Activated naive CD8-positive, alpha-beta T cell (primary cell): ENCODE results near the gene BMP4.

Source experiments
- H3K27ac Mint-ChIP-seq: one replicate; pipeline ENCODE4 v1.8.0; 2021; ENCODE audit warnings: mixed read lengths
- H3K27me3 Mint-ChIP-seq: one replicate; pipeline ENCODE4 v1.8.0; 2021; ENCODE audit warnings: mixed read lengths
- H3K36me3 Mint-ChIP-seq: one replicate; pipeline ENCODE4 v1.8.0; 2021; ENCODE audit warnings: mixed read lengths
- H3K4me1 Mint-ChIP-seq: one replicate; pipeline ENCODE4 v1.8.0; 2021; ENCODE audit warnings: low read depth, mixed read lengths
- H3K4me3 Mint-ChIP-seq: one replicate; pipeline ENCODE4 v1.8.0; 2021; ENCODE audit warnings: mild to moderate bottlenecking, mixed read lengths
- H3K9me3 Mint-ChIP-seq: one replicate; pipeline ENCODE4 v1.8.0; 2021; ENCODE audit warnings: low read depth, mixed read lengths

Gene BMP4

GRCh38 chr14:53953828-53954550, 2.6 kb downstream of the BMP4 start:
- Mint-ChIP-seq H3K4me3 (peak overlapping the region; percentile 86), H3K27ac (no peak overlapping the region), H3K4me1 (peaks cover 36% of the 10 kb centered on the region), H3K36me3 (no peaks in the 10 kb centered on the region), H3K27me3 (peaks cover 35% of the 10 kb centered on the region), H3K9me3 (no peaks in the 10 kb centered on the region)

DNA sequence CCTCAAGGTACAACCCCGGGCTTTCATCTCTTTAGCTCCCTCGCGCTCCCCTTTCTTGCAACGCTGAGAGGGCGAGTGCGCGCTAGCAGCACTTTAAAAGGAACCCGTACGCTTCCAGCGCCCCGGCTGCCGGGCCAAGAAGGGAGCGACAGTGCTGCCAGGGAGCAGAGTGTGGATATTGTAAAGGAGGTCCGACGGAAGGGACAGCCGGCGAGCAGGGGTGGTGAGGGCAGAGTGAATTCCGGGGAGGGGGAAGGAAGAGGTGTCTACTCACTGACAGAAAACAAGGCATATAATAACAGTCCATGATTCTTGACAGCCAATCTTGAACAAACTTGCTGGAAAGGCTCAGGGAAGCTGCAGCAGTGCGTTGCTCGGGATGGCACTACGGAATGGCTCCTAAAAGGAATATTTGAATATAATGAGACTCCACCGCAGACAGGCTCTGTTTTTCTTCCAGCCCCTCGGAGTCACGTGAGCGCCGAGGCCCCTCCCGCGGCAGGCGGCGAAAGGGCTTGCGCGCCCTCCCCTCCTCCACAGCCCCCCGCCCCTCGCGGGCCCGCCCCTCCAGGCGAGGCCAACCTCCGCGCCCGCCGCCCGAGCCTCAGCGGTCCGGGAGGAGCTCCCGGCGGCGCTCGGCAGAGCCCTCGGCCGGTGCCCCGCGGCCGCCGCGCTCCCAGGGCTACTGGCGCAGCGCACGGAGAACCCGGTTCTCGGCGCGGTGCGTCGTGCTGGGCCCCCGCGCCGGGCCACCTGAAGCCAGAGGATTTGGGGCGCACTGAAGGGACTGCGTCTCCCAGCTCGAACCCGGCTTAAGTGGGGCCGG, 3.4 kb downstream of the BMP4 start:
- Mint-ChIP-seq H3K4me3 (peak overlapping the region; percentile 86), H3K27me3 (peaks cover 40% of the 10 kb centered on the region), H3K4me1 (peaks cover 36% of the 10 kb centered on the region), H3K9me3 (no peaks in the 10 kb centered on the region), H3K36me3 (no peaks in the 10 kb centered on the region), H3K27ac (no peak overlapping the region)

DNA sequence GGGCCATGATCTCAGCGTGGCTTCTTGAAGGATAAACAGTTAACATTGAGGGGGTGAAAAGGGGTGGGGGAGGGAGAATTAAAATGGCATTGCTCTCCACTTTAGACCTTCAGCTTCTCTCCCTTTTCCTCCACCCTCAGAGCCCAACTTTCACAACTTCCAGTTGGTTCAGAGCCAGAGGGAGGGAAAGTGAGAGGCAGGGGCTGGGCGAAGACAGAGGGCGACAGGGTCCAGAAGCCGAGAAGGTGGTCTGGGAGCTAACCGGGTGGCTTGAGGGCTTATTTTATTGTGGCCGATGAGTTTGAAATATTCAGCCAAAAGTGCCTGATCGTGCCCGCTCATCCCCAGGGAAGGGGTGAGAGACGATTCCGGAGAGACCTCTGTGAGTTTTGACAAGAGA, 4.1 kb downstream of the BMP4 start:
- no peaks in the 10 kb centered on the region for H3K36me3 Mint-ChIP-seq
- peak overlapping the region; percentile 85 for H3K4me3 Mint-ChIP-seq
- no peaks in the 10 kb centered on the region for H3K9me3 Mint-ChIP-seq
- H3K27me3 Mint-ChIP-seq: peaks cover 44% of the 10 kb centered on the region
- H3K27ac Mint-ChIP-seq: no peak overlapping the region
- H3K4me1 Mint-ChIP-seq: peaks cover 36% of the 10 kb centered on the region

DNA sequence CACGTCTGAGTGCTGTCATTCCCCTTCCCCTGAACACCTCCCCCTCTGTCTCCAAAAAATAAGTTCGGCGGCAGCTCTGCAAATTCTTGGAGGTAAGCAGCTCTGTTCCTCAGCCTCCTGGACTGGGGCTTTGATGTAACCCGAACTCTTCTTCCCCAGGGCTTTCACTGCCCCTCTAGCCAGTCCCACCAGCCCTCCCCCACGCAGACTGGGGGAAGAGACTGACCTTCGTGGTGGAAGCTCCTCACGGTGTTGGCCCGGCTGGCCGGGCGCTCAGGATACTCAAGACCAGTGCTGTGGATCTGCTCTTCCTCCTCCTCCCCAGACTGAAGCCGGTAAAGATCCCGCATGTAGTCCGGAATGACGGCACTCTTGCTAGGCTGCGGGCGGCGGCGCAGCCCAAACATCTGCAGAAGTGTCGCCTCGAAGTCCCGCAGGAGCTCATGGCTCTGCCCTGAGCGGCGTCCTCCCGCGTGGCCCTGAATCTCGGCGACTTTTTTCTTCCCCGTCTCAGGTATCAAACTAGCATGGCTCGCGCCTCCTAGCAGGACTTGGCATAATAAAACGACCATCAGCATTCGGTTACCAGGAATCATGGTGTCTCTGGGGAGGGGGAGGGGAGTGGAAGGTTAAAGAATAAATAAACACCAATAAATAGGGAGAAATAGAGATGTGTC, 4.9 kb downstream of the BMP4 start:
- Mint-ChIP-seq H3K27ac (no peak overlapping the region), H3K27me3 (peaks cover 42% of the 10 kb centered on the region), H3K4me3 (no peak overlapping the region), H3K4me1 (peaks cover 32% of the 10 kb centered on the region), H3K36me3 (no peaks in the 10 kb centered on the region), H3K9me3 (no peaks in the 10 kb centered on the region)

DNA sequence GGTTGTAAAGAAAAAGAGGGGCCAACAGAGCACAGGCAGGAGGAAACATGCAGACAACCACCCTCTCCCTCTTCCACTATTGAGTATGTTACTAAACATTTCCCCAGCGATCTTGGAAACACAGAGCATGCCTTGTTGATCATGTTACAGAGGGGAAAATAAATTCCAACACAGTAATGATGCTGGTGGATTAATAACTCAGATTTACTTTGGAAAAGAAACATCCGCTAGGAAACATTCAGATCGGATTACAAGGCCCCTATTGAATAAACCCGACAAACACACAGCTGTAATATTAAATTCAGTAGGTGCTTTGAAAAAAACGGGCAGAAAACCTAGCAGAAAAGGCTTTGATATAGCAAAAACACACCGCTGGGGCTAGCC, 5.4 kb downstream of the BMP4 start:
- Mint-ChIP-seq H3K4me1 (peaks cover 31% of the 10 kb centered on the region), H3K9me3 (no peaks in the 10 kb centered on the region), H3K36me3 (no peaks in the 10 kb centered on the region), H3K4me3 (no peak overlapping the region), H3K27me3 (peaks cover 40% of the 10 kb centered on the region), H3K27ac (no peak overlapping the region)

GRCh38 chr14:53950031-53950793, 6.4 kb downstream of the BMP4 start:
- Mint-ChIP-seq H3K36me3 (no peaks in the 10 kb centered on the region), H3K27ac (no peak overlapping the region), H3K4me3 (no peak overlapping the region), H3K9me3 (no peaks in the 10 kb centered on the region), H3K4me1 (peaks cover 22% of the 10 kb centered on the region), H3K27me3 (peaks cover 38% of the 10 kb centered on the region)

- H3K27me3 Mint-ChIP-seq: peaks cover 44% of the 10 kb centered on the region
- no peak overlapping the region for H3K4me3 Mint-ChIP-seq
- peaks cover 16% of the 10 kb centered on the region for H3K4me1 Mint-ChIP-seq
- no peak overlapping the region for H3K27ac Mint-ChIP-seq
- H3K9me3 Mint-ChIP-seq: no peaks in the 10 kb centered on the region
- H3K36me3 Mint-ChIP-seq: no peaks in the 10 kb centered on the region
Observed at GRCh38 chr14:53949201-53949600, 7.4 kb downstream of the BMP4 start.

DNA sequence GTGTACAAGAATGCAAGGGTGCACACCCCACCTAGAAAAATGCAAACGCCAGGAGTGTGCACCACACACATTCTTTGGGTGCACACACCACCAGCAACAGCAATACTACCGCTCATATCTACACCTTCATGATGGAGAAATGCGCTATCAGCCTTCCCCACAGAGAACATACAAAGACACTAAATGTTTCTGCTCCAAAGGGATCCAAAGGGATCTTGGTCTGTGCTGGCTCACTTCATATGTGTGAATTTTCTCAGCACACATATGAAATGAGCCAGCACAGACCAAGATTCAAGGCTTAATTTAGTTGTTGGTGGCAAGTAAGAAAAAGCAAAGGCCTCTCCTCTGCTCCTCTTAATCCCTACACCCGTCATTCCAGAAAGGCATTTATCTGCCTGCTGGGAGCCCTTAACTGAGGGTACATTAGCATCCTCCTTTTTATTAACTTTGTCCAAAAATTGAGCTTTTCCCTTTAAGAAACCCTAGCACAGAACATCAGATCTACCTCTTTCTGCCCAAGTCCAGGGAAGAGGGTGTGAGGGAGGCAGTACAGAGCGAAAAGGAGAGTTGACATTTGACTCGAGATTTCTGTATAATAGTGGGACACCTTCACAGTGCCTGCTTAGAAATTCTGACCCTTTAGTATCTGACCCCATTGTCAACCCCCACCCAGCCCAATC, 8.3 kb downstream of the BMP4 start:
- Mint-ChIP-seq H3K27me3 (peaks cover 48% of the 10 kb centered on the region), H3K27ac (no peak overlapping the region), H3K9me3 (no peaks in the 10 kb centered on the region), H3K36me3 (no peaks in the 10 kb centered on the region), H3K4me1 (peaks cover 10% of the 10 kb centered on the region), H3K4me3 (no peak overlapping the region)

DNA sequence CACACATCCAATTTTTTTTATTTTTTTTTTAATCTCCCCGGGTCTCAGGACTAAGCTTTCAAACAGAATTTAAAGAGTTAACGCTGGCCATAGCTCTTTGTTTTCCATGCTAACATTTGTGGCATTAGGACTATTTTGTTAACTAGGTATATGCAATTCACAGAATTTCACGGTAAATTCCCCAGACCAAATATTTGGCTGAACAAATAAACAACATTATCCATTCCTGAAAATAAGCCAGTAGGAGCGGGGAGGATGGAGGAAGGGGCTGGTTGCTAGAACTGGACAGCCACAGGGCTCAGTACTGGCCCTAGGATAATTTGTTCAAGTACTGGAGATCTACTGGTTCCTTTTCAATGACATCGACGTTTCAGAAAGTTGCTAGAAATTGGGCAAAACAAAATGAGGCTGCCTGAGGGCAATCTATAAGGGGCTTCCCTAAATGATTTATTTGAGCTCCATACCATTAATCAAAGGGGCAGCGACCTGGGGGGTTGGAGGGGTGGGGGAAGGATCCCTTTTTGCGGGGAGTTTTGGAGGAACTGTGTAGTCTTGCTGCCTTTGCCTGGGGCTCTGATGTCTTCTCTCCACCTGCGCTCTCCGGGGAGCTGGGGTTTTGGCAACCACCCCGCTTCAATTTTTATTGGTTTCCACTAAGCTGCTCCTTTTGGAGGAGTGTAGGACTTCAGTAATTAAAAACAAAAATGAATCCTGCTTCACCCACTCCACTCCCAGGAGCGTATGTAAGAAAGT, 9.0 kb downstream of the BMP4 start:
- H3K4me3 Mint-ChIP-seq: no peak overlapping the region

DNA sequence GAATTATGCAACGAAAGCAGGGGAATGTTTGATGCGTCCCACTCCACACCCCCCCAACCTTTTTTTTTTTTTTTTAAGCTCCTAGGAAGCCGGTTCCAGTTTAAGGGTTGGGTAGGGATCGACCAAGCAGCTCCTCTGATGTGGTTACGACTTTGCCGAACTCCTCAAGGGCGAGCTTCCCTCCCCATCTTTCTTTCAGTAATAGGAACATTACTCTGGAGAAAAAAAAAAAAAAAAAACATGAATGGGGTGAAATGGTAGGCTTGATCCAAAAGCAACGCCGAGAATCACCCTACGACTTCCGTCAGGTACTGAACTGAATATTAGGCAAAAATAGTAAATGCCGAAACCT, 9.6 kb downstream of the BMP4 start:
- Mint-ChIP-seq H3K36me3 (no peaks in the 10 kb centered on the region), H3K9me3 (no peaks in the 10 kb centered on the region), H3K27ac (no peak overlapping the region), H3K4me1 (peaks cover 4% of the 10 kb centered on the region), H3K27me3 (peaks cover 40% of the 10 kb centered on the region), H3K4me3 (no peak overlapping the region)

More for the DNA sequence above, 9.0 kb downstream of the BMP4 start:
- H3K4me1 Mint-ChIP-seq: peaks cover 4% of the 10 kb centered on the region
- peaks cover 44% of the 10 kb centered on the region for H3K27me3 Mint-ChIP-seq
- H3K27ac Mint-ChIP-seq: no peak overlapping the region
- H3K9me3 Mint-ChIP-seq: no peaks in the 10 kb centered on the region
- no peaks in the 10 kb centered on the region for H3K36me3 Mint-ChIP-seq

DNA sequence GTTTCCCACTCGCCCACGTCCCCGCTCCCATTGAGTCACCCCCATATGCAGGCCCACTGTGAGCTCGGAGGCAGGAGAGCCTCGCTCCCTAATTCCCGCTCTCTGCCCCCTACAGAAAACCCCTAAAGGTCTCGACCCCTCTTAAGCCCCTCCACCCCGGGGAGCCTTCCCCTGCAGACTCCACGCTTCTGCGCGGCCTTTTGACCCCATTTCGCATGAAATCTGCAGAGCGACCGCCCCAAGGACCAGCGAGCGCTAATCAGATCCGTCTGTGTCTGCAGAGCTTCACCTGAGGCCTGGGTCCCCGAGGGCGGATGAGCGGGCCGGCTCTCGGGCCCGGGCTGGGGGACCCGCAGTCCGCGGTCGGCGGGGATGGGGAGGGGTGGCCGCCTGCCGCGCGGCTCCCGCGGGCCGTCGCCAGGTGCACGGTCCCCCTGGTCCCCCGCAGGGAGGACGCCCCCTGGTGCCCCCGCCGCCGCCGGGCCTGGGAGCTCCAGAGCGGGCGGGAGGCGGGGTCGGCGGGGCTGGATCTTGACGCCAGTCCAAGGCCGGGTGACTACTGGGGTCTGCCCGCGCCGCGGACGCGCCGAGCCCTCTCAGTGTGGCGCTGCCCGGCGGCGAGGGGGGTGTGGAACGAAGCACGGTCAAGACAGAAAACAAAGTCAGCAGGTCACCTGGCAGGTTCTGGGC, 10.1 kb downstream of the BMP4 start:
- Mint-ChIP-seq H3K27ac (no peak overlapping the region), H3K36me3 (no peaks in the 10 kb centered on the region), H3K4me1 (peaks cover 4% of the 10 kb centered on the region), H3K9me3 (no peaks in the 10 kb centered on the region), H3K27me3 (peaks cover 37% of the 10 kb centered on the region), H3K4me3 (no peak overlapping the region)

- no peaks in the 10 kb centered on the region for H3K36me3 Mint-ChIP-seq
- peaks cover 34% of the 10 kb centered on the region for H3K27me3 Mint-ChIP-seq
- H3K9me3 Mint-ChIP-seq: no peaks in the 10 kb centered on the region
- peaks cover 4% of the 10 kb centered on the region for H3K4me1 Mint-ChIP-seq
- H3K4me3 Mint-ChIP-seq: no peak overlapping the region
- no peak overlapping the region for H3K27ac Mint-ChIP-seq
Observed at GRCh38 chr14:53946071-53946403, 10.6 kb downstream of the BMP4 start.

- Mint-ChIP-seq H3K36me3 (no peaks in the 10 kb centered on the region), H3K4me3 (no peak overlapping the region), H3K9me3 (no peaks in the 10 kb centered on the region), H3K4me1 (peaks cover 4% of the 10 kb centered on the region), H3K27me3 (peaks cover 37% of the 10 kb centered on the region), H3K27ac (no peak overlapping the region)
Observed at GRCh38 chr14:53943751-53944083, 12.9 kb downstream of the BMP4 start.
